ENCODE measurements around the gene PRPS1.

GRCh38 chrX:107677909-107678308 lies 49.6 kb downstream of the PRPS1 start:
- TF ChIP-seq CTCF (optimal IDR thresholded peaks at IDR 0.05 in 1 of 3, IDR thresholded peaks at IDR 0.05 in 1 of 3, conservative IDR thresholded peaks at IDR 0.05 in 1 of 3; ENCODE audit: extremely low read depth in 1 of 3, insufficient read depth in 2 of 3, low read length in 3 of 3) = no peak
- TF ChIP-seq EZH2 (IDR thresholded peaks at IDR 0.05; ENCODE audit: low read length) = no peak
